Measurements from ENCODE around the gene PHF2.

DNA sequence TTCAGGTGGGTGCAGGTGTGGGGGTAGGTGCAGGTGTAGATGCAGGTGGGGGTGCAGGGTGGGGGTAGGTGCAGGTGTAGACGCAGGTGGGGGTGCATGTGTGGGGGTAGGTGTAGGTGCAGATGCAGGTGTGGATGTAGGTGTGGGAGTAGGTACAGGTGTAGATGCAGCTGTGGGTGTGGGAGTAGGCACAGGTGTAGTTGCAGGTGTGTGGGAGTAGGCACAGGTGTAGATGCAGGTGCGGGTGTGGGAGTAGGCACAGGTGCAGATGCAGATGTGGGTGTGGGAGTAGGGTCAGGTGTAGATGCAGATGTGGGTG lies 94.6 kb downstream of the PHF2 start:
- TF ChIP-seq, protein P1, sequence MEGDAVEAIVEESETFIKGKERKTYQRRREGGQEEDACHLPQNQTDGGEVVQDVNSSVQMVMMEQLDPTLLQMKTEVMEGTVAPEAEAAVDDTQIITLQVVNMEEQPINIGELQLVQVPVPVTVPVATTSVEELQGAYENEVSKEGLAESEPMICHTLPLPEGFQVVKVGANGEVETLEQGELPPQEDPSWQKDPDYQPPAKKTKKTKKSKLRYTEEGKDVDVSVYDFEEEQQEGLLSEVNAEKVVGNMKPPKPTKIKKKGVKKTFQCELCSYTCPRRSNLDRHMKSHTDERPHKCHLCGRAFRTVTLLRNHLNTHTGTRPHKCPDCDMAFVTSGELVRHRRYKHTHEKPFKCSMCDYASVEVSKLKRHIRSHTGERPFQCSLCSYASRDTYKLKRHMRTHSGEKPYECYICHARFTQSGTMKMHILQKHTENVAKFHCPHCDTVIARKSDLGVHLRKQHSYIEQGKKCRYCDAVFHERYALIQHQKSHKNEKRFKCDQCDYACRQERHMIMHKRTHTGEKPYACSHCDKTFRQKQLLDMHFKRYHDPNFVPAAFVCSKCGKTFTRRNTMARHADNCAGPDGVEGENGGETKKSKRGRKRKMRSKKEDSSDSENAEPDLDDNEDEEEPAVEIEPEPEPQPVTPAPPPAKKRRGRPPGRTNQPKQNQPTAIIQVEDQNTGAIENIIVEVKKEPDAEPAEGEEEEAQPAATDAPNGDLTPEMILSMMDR (IDR thresholded peaks at IDR 0.05; ENCODE audit: insufficient read depth, low read length): no peak
- TF ChIP-seq POLR2AphosphoS5 (IDR thresholded peaks at IDR 0.05; ENCODE audit: low read depth): no peak
- TF ChIP-seq GABPA (IDR thresholded peaks at IDR 0.05; ENCODE audit: low read depth): no peak
- TF ChIP-seq SPI1 (IDR thresholded peaks at IDR 0.05; ENCODE audit: borderline replicate concordance, low read depth): no peak
